Muscle layer of duodenum (tissue), 2 donors: Measurements from ENCODE around the gene SGK2.

ENCODE experiments used
- H3K27ac ChIP-seq: one replicate; pipeline ENCODE4 v1.7.0; 2013; ENCODE audit warnings: mild to moderate bottlenecking, low read length
- H3K27me3 ChIP-seq: one replicate; pipeline ENCODE4 v1.7.0; 2013; ENCODE audit warnings: low read depth, mild to moderate bottlenecking, control low read depth, low read length
- H3K36me3 ChIP-seq, 2 donors: one replicate each; pipeline ENCODE4 v1.7.0; 2013; ENCODE audit warnings: low read length in 2 of 2, control low read depth in 1 of 2, mild to moderate bottlenecking in 1 of 2; ENCODE audit not compliant: insufficient read depth in 2 of 2, control insufficient read depth in 1 of 2
- H3K4me1 ChIP-seq, 2 donors: one replicate each; pipeline ENCODE4 v1.7.0; 2013; ENCODE audit warnings: low read length in 2 of 2, mild to moderate bottlenecking in 2 of 2, control low read depth in 1 of 2, moderate library complexity in 1 of 2; ENCODE audit not compliant: insufficient read depth in 2 of 2, control insufficient read depth in 1 of 2
- H3K4me3 ChIP-seq, 2 donors: one replicate each; pipeline ENCODE4 v1.7.0; 2013; ENCODE audit warnings: low read length in 2 of 2, low read depth in 1 of 2, mild to moderate bottlenecking in 1 of 2
- H3K9me3 ChIP-seq, 2 donors: one replicate each; pipeline ENCODE4 v1.7.0; 2013; ENCODE audit warnings: low read length in 2 of 2, control low read depth in 1 of 2, mild to moderate bottlenecking in 1 of 2; ENCODE audit not compliant: control insufficient read depth in 1 of 2
- donor health status: healthy.

Gene SGK2

DNA sequence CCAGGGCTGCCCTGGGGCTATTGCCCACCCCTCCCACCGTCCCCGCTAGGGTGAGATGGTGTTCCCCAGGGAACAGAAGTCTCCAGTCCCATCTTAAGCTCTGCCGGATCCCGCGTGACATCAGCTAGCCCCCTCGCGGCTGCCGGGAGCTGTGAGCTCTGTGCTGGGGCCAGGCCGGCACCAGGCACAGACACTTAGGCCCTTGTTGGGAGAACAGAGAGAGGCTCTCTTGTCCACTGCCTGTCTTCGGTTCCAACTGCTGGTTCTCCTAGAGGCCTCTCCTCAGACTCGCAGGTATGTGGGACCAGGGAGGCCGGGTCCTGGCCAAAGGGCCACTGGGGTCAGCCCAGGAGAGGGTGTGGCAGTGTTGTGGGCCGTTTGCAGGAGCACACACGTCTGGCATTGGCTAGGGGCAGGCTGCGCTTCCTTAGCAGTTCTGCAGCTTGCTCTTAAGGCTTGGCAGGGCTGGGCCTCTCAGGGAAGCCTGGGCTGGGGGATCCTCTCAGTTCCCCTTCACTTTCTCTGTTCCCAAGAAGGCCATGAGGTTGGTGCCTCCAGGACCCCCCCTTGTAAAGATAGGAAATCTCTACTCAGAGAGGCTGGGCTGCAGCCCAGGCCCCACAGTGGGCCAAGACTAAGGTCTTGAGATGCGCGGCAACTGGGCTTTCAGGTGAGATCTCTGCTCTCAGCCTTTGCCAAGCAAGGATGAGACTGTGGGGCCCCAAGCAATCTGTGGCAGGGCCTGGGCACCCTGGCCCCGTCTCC is 6.3 kb downstream of the SGK2 start:
- Histone ChIP-seq H3K27me3 (no peaks in the 10 kb centered on the region), H3K4me1 (no peaks in the 10 kb centered on the region), H3K4me3 (no peak overlapping the region), H3K9me3 (no peaks in the 10 kb centered on the region), H3K36me3 (no peaks in the 10 kb centered on the region), H3K27ac (no peak overlapping the region)

DNA sequence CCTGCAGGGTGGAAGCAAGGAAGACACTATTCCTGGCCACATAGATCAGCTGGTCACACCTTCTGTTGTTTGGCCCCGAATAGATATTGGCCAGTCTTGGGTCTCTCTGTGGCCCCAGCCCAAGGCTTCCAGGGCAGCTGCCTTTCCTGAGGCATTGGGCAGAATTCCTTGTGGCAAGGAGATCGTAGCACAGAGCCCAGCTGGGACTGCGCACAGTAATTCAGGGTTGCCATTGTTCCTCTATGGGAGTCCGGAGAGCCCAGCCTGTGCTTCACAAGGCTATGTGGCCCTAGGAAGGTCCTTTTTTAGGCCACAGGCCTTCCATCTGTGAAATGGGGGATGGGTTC is 6.9 kb downstream of the SGK2 start:
- H3K4me3 ChIP-seq = no peak overlapping the region
- no peaks in the 10 kb centered on the region for H3K4me1 ChIP-seq
- no peaks in the 10 kb centered on the region for H3K36me3 ChIP-seq
- H3K27ac ChIP-seq = no peak overlapping the region
- no peaks in the 10 kb centered on the region for H3K27me3 ChIP-seq
- H3K9me3 ChIP-seq = no peaks in the 10 kb centered on the region

DNA sequence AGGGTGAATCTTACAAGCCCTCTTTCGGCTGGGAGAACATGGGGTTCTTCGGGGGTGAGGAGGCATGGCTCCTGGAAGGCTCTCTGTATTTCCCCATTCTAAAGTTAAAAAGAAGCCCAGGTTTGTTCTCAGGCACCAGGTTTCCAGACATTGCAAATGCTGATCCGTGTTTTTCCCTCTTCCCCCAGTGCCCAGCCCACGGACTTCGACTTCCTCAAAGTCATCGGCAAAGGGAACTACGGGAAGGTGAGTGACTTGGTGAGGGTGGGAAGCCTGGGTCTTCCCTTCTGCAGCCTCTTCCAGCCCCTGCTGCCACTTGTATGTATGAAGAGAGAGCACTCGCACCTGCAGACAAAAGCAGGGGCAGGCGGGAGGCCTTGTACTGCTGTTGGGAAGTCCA is 8.7 kb downstream of the SGK2 start:
- H3K4me1 ChIP-seq = no peaks in the 10 kb centered on the region
- no peaks in the 10 kb centered on the region for H3K27me3 ChIP-seq
- H3K9me3 ChIP-seq = no peaks in the 10 kb centered on the region
- no peaks in the 10 kb centered on the region for H3K36me3 ChIP-seq
- H3K27ac ChIP-seq = no peak overlapping the region
- H3K4me3 ChIP-seq = no peak overlapping the region

DNA sequence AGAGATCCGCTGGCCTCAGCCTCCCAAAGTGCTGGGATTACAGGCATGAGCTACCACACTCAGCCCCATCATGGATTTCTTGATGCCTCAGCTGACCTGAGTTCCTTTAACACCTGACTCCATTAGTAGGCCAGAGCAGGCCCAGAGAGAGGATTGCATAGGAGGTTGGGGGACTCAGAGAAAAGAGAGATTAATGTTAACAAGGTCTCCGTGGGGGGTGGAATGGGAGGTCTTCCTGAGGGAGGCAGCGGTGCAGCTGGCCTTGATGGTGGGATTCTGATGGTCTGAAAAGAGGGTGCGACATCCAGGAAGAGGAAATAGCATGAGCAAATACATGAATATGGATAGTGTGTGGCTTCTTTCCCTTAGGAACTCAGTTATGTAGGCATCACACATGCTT is 9.9 kb downstream of the SGK2 start:
- Histone ChIP-seq H3K36me3 (no peaks in the 10 kb centered on the region), H3K4me3 (no peak overlapping the region), H3K27ac (no peak overlapping the region), H3K27me3 (no peaks in the 10 kb centered on the region), H3K4me1 (no peaks in the 10 kb centered on the region), H3K9me3 (no peaks in the 10 kb centered on the region)

DNA sequence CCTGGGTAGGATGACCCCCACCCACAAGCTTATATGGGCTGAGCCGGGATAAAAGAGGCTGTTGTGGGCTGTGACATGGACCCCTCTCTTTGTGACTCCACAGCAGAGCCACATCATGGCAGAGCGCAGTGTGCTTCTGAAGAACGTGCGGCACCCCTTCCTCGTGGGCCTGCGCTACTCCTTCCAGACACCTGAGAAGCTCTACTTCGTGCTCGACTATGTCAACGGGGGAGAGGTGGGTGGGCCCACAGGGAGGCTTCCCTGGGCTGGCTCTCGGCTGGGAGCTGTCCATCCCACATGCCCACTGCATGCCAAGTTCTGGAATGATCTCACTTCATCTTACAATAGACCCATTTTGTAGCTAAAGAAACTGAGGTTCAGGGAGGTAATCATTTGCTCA is 10.5 kb downstream of the SGK2 start:
- Histone ChIP-seq H3K9me3 (no peaks in the 10 kb centered on the region), H3K36me3 (no peaks in the 10 kb centered on the region), H3K27me3 (no peaks in the 10 kb centered on the region), H3K4me3 (no peak overlapping the region), H3K27ac (no peak overlapping the region), H3K4me1 (no peaks in the 10 kb centered on the region)

DNA sequence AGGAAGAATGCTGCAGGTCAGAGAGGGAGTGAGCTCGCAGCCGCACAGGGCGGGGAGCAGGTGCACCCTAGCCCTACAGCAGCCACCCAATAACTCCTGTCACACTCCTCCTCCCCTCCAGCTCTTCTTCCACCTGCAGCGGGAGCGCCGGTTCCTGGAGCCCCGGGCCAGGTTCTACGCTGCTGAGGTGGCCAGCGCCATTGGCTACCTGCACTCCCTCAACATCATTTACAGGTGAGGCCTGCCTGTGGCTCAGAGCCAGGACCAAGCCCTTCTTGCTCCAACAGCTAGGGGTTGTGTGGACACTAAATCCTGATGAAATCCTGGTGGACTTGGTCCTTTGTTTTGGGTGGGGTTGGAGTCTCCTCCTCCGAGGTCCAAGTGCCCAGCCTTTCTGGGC is 11.7 kb downstream of the SGK2 start:
- no peaks in the 10 kb centered on the region for H3K9me3 ChIP-seq
- no peak overlapping the region for H3K27ac ChIP-seq
- no peaks in the 10 kb centered on the region for H3K4me1 ChIP-seq
- no peaks in the 10 kb centered on the region for H3K36me3 ChIP-seq
- H3K27me3 ChIP-seq = no peaks in the 10 kb centered on the region
- H3K4me3 ChIP-seq = no peak overlapping the region

DNA sequence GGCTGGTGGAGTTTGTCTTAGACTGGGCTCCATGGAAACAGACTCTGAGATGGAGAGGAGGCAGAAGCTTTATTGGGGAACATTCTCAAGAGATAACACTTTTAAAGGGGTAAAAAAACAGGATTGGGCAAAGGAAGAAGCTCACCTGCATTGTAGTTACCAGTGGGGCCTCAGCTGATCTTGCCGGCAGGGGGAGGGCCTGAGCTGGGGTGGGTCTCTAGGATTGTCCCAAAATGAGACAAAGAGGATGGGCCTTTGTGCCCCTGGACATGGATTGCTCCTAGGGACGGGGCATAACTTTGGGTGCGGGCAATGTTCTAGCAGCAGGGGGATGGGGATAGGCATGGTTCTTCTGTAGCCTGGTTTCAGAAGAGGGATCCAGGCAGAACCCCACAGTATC is 12.5 kb downstream of the SGK2 start:
- H3K27me3 ChIP-seq = no peaks in the 10 kb centered on the region
- H3K36me3 ChIP-seq = no peaks in the 10 kb centered on the region
- no peak overlapping the region for H3K4me3 ChIP-seq
- H3K27ac ChIP-seq = no peak overlapping the region
- H3K4me1 ChIP-seq = no peaks in the 10 kb centered on the region
- H3K9me3 ChIP-seq = no peaks in the 10 kb centered on the region

DNA sequence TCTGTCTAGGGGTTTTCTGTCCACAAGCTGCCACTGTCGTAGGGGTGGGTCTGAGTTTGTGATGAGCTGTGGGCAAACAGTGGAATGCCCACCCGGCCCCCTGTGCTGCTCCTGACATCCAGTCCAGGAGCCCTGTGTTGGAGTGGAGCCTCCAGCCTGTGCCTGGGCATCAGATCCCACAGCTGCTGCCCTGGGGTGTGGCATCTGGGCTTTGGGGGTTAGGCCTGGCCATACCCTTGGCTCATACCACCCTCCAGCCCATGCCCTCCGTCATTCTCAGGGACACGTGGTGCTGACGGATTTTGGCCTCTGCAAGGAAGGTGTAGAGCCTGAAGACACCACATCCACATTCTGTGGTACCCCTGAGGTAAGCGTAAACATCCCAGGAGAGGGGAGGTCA is 12.9 kb downstream of the SGK2 start:
- no peaks in the 10 kb centered on the region for H3K4me1 ChIP-seq
- no peak overlapping the region for H3K4me3 ChIP-seq
- no peaks in the 10 kb centered on the region for H3K27me3 ChIP-seq
- no peaks in the 10 kb centered on the region for H3K36me3 ChIP-seq
- no peaks in the 10 kb centered on the region for H3K9me3 ChIP-seq
- no peak overlapping the region for H3K27ac ChIP-seq

DNA sequence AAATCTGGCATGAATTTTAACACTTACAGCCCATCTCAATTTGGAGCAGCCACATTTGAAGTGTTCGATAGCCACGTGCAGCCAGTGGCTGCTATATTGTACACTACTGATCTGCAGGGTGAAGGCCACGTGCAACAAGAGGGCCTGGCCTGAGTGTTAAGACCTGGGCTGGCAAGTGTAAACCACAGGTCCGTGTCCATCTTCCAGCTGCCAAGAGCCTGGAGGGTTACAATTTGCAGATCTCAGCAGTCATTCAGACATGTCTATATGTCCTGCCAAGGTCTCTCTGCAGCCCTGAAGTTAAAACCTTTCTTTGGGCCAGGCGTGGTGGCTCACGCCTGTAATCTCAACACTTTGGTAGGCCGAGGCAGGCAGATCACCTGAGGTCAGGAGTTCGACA is 14.1 kb downstream of the SGK2 start:
- H3K36me3 ChIP-seq = no peaks in the 10 kb centered on the region

DNA sequence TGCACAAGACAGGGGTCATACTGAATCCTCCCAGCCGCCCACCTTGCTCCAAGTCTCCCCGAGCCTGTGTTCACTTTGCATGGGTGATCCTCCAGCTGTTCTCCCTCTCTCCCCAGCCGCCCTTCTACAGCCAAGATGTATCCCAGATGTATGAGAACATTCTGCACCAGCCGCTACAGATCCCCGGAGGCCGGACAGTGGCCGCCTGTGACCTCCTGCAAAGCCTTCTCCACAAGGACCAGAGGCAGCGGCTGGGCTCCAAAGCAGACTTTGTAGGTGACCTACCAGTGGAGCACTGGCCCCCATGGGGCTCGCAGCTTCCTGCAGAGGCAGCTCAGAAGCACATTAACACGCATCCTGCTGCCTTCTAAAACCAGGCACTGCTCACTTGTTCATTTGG is 17.3 kb downstream of the SGK2 start:
- Histone ChIP-seq H3K27me3 (no peaks in the 10 kb centered on the region), H3K4me1 (no peaks in the 10 kb centered on the region)

More for the DNA sequence above, 14.1 kb downstream of the SGK2 start:
- H3K4me1 ChIP-seq = no peaks in the 10 kb centered on the region
- no peak overlapping the region for H3K27ac ChIP-seq
- no peak overlapping the region for H3K4me3 ChIP-seq
- H3K27me3 ChIP-seq = no peaks in the 10 kb centered on the region
- H3K9me3 ChIP-seq = no peaks in the 10 kb centered on the region

DNA sequence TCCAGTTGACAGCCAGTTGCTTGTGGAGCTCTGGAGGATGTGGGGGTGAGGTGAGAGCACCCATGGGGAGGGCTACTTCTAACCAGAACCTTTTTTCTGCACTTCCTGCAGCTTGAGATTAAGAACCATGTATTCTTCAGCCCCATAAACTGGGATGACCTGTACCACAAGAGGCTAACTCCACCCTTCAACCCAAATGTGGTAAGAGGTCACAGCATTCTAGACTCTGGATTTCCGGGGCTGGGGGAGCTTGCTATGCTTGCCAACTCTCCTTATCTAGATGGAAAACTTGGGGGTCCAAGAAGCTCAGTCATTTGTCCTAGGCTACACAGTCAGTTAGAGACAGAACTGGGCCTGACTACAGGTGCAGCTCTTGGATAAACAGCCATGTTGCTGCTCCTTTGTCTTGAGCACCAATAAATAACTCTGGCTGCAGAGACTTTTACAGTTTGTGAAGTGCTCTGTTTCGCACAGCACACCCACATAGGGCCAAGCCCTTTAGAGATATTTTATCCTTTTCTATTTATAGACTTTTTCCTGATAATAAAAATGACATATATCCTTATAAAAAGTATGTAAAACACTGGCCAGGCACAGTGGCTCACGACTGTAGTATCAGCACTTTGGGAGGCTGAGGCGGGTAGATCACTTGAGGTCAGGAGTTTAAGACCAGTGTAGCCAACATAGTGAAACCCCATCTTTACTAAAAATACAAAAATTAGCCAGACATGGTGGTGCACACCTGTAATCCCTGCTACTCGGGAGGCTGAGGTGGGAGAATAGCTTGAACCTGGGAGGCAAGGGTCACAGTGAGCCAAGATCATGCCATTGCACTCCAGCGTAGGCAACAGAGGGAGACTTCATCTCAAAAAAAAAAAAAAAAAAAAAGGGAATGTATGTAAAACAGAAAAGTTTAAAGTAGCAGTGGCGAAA is 21.3 kb downstream of the SGK2 start:
- Histone ChIP-seq H3K27ac (no peak overlapping the region), H3K27me3 (no peaks in the 10 kb centered on the region), H3K36me3 (no peaks in the 10 kb centered on the region), H3K9me3 (no peaks in the 10 kb centered on the region), H3K4me1 (no peaks in the 10 kb centered on the region), H3K4me3 (no peak overlapping the region)

More for the DNA sequence above, 17.3 kb downstream of the SGK2 start:
- Histone ChIP-seq H3K4me3 (no peak overlapping the region), H3K9me3 (no peaks in the 10 kb centered on the region), H3K36me3 (no peaks in the 10 kb centered on the region), H3K27ac (no peak overlapping the region)
